Measurements from ENCODE around the gene SLC22A9. TPM values are rescaled to one million over a fixed set of nuclear protein-coding genes. Genes with fewer than 3 reads are reported as not detected.

SLC22A9 gene
- polyA plus RNA-seq, 3 donors: 0.03 TPM; not detected in 2

- DNase-seq: no peak
Observed at GRCh38 chr11:63443714-63444113, 74.1 kb downstream of the SLC22A9 start.

GRCh38 chr11:63444160-63444559, 74.6 kb downstream of the SLC22A9 start:
- no peak for DNase-seq

- DNase-seq: no peak
Observed at GRCh38 chr11:63445118-63445517, 75.5 kb downstream of the SLC22A9 start.

GRCh38 chr11:63445720-63446119, 76.1 kb downstream of the SLC22A9 start:
- DNase-seq: no peak

- no peak for DNase-seq
Observed at GRCh38 chr11:63448646-63449045, 79.1 kb downstream of the SLC22A9 start.

- DNase-seq: no peak
Observed at GRCh38 chr11:63459586-63459985, 90.0 kb downstream of the SLC22A9 start.

Other genes starting within 250 kb of the SLC22A9 start
- under 1 TPM; 0.68 to 0.84 (median 0.83) TPM for gene SLC22A24, start 225.6 kb upstream of the SLC22A9 start, polyA plus RNA-seq (ENCODE audit: insufficient read length in 3 of 3)
- not detected for gene SLC22A25, start 126.2 kb upstream of the SLC22A9 start, polyA plus RNA-seq (ENCODE audit: insufficient read length in 3 of 3)
- gene PLAAT5, start 121.4 kb downstream of the SLC22A9 start, polyA plus RNA-seq (ENCODE audit: insufficient read length in 3 of 3): under 1 TPM; 0.26 to 0.50 (median 0.48) TPM
- under 1 TPM; 0.28 to 0.34 (median 0.31) TPM for gene LGALS12, start 136.3 kb downstream of the SLC22A9 start, polyA plus RNA-seq (ENCODE audit: insufficient read length in 3 of 3)
- 10 to 100 TPM in 1 of 3 donors, 1 to 10 TPM in 2; 9.0 to 10.0 (median 9.8) TPM for gene PLAAT4, start 167.0 kb downstream of the SLC22A9 start, polyA plus RNA-seq (ENCODE audit: insufficient read length in 3 of 3)
- gene PLAAT2, start 193.6 kb downstream of the SLC22A9 start, polyA plus RNA-seq (ENCODE audit: insufficient read length in 3 of 3): under 1 TPM in 2 of 3 donors, not detected in 1; 0.31 to 0.34 TPM
- 10 to 100 TPM; 18.8 to 22.6 (median 22.5) TPM for gene PLAAT3, start 244.6 kb downstream of the SLC22A9 start, polyA plus RNA-seq (ENCODE audit: insufficient read length in 3 of 3)